Endothelial cell (in vitro differentiated cells): ENCODE results near the gene TRAF4. TPM values are rescaled to one million over a fixed set of nuclear protein-coding genes. Genes with fewer than 3 reads are reported as not detected.

ENCODE experiments used
- DNase-seq: peaks from one replicate; pipeline ENCODE4 v3.0.0; 2021; ENCODE audit warnings: low spot score
- H3K27ac Mint-ChIP-seq: one replicate; pipeline ENCODE4 v1.8.0; 2021; ENCODE audit warnings: mixed read lengths, inconsistent platforms; ENCODE audit not compliant: unreplicated experiment
- H3K27me3 Mint-ChIP-seq: one replicate; pipeline ENCODE4 v1.8.0; 2021; ENCODE audit warnings: mild to moderate bottlenecking, moderate library complexity, mixed read lengths, inconsistent platforms; ENCODE audit not compliant: unreplicated experiment
- H3K36me3 Mint-ChIP-seq: one replicate; pipeline ENCODE4 v1.8.0; 2021; ENCODE audit warnings: mild to moderate bottlenecking, low read depth, mixed read lengths, inconsistent platforms; ENCODE audit not compliant: unreplicated experiment
- H3K4me1 Mint-ChIP-seq: one replicate; pipeline ENCODE4 v1.8.0; 2021; ENCODE audit warnings: mild to moderate bottlenecking, mixed read lengths, inconsistent platforms; ENCODE audit not compliant: unreplicated experiment
- H3K4me3 Mint-ChIP-seq: one replicate; pipeline ENCODE4 v1.8.0; 2021; ENCODE audit warnings: mild to moderate bottlenecking, mixed read lengths, inconsistent platforms; ENCODE audit not compliant: unreplicated experiment
- H3K9me3 Mint-ChIP-seq: one replicate; pipeline ENCODE4 v1.8.0; 2021; ENCODE audit warnings: mixed read lengths, inconsistent platforms; ENCODE audit not compliant: unreplicated experiment
- CTCF ChIP-seq: fragments of 200-600 bp; sonication (generic); IDR thresholded peaks from one replicate; pipeline ENCODE4 v1.5.0; 2021; ENCODE audit warnings: antibody characterized with exemption; ENCODE audit not compliant: unreplicated experiment
- total RNA-seq: library from RNA; stranded (reverse); fragmentation: NEBNext Ultra II Directional; extraction: Animal tissue kit (Norgen Biotek cat#: 25700); gene quantifications from one replicate; pipeline ENCODE4 v1.2.1, GENCODE V29; 2021; ENCODE audit not compliant: unreplicated experiment

The TRAF4 gene
- total RNA-seq, 1 donor from 2014 or later = 166 TPM

GRCh38 chr17:28737770-28738679 is 5.8 kb upstream of the TRAF4 start:
- Mint-ChIP-seq H3K27me3 (peaks cover 7% of the 10 kb centered on the region), H3K27ac (no peak overlapping the region), H3K4me3 (no peak overlapping the region), H3K36me3 (peaks cover 10% of the 10 kb centered on the region), H3K4me1 (peaks cover under 1% of the 10 kb centered on the region), H3K9me3 (no peaks in the 10 kb centered on the region)
- TF ChIP-seq CTCF = no peak
- no peak for DNase-seq

- H3K9me3 Mint-ChIP-seq = no peaks in the 10 kb centered on the region
- peak overlapping the region; percentile 37 for H3K4me3 Mint-ChIP-seq
- H3K4me1 Mint-ChIP-seq = peaks cover 3% of the 10 kb centered on the region
- no peak for TF ChIP-seq CTCF
- H3K36me3 Mint-ChIP-seq = peaks cover 10% of the 10 kb centered on the region
- no peak for DNase-seq
- H3K27ac Mint-ChIP-seq = no peak overlapping the region
- peaks cover 8% of the 10 kb centered on the region for H3K27me3 Mint-ChIP-seq
Measured at GRCh38 chr17:28738680-28739384, 5.0 kb upstream of the TRAF4 start.

- no peak overlapping the region for H3K4me3 Mint-ChIP-seq
- H3K27ac Mint-ChIP-seq = no peak overlapping the region
- peaks cover 3% of the 10 kb centered on the region for H3K4me1 Mint-ChIP-seq
- no peak for DNase-seq
- peaks cover 10% of the 10 kb centered on the region for H3K36me3 Mint-ChIP-seq
- TF ChIP-seq CTCF = no peak
- H3K9me3 Mint-ChIP-seq = no peaks in the 10 kb centered on the region
- peaks cover 10% of the 10 kb centered on the region for H3K27me3 Mint-ChIP-seq
Measured at GRCh38 chr17:28740406-28741357, 3.1 kb upstream of the TRAF4 start.

GRCh38 chr17:28741358-28742349 is 2.2 kb upstream of the TRAF4 start:
- Mint-ChIP-seq H3K27me3 (peaks cover 10% of the 10 kb centered on the region), H3K4me1 (peaks cover 12% of the 10 kb centered on the region), H3K4me3 (no peak overlapping the region), H3K9me3 (no peaks in the 10 kb centered on the region), H3K27ac (no peak overlapping the region), H3K36me3 (peaks cover 10% of the 10 kb centered on the region)
- DNase-seq = no peak
- TF ChIP-seq CTCF = no peak
